Muscle layer of colon (tissue), 2 donors: Measurements from ENCODE around the gene AFAP1L2.

Experiments
- H3K27ac ChIP-seq: one replicate; pipeline ENCODE4 v1.7.0; 2013; ENCODE audit warnings: low read depth, mild to moderate bottlenecking, low read length, moderate library complexity
- H3K27me3 ChIP-seq, 2 donors: one replicate each; pipeline ENCODE4 v1.7.0; 2013; ENCODE audit warnings: low read length in 2 of 2, mild to moderate bottlenecking in 2 of 2; ENCODE audit not compliant: insufficient read depth in 2 of 2, control insufficient read depth in 1 of 2
- H3K36me3 ChIP-seq: one replicate; pipeline ENCODE4 v1.7.0; 2013; ENCODE audit warnings: mild to moderate bottlenecking, low read length; ENCODE audit not compliant: insufficient read depth
- H3K4me1 ChIP-seq: one replicate; pipeline ENCODE4 v1.7.0; 2013; ENCODE audit warnings: mild to moderate bottlenecking, low read length; ENCODE audit not compliant: insufficient read depth
- H3K4me3 ChIP-seq, 2 donors: one replicate each; pipeline ENCODE4 v1.7.0; 2013; ENCODE audit warnings: low read length in 2 of 2, low read depth in 1 of 2, mild to moderate bottlenecking in 1 of 2, moderate library complexity in 1 of 2
- H3K9ac ChIP-seq: one replicate; pipeline ENCODE4 v1.7.0; 2013; ENCODE audit warnings: low read length
- H3K9me3 ChIP-seq: one replicate; pipeline ENCODE4 v1.7.0; 2013; ENCODE audit warnings: mild to moderate bottlenecking, low read length
- donor health status: abdominal sarcoma.
- donor health status: Adenocarcinoma of cecum.

Gene AFAP1L2

GRCh38 chr10:114301951-114302710 lies 102.2 kb downstream of the AFAP1L2 start:
- Histone ChIP-seq H3K4me1 (peaks cover 12% of the 10 kb centered on the region), H3K9me3 (no peaks in the 10 kb centered on the region), H3K4me3 (no peak overlapping the region), H3K9ac (no peak overlapping the region), H3K36me3 (peaks cover 8% of the 10 kb centered on the region), H3K27me3 (no peaks in the 10 kb centered on the region), H3K27ac (no peak overlapping the region)

DNA sequence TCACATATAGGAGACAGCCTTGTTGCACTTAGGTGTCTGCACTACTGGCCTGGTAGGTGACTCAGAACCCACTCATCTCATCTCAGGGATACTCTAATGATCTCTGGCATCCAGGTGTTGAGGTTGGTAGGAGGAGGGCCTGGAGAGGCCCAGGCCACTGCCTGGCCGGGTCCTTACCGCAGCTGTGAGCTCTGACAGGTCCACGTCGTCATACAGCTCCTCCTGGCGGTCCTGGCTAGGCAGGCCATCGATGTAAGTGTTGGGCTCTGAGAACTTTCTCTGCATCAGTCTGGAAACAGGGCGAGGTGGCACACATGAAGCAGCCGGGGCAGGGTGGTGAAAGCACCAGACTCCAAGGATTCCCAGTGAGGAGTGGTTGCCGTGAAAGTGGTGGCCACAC lies 103.1 kb downstream of the AFAP1L2 start:
- Histone ChIP-seq H3K4me1 (peaks cover 12% of the 10 kb centered on the region), H3K9me3 (peaks cover under 1% of the 10 kb centered on the region), H3K27me3 (no peaks in the 10 kb centered on the region), H3K27ac (no peak overlapping the region), H3K36me3 (peaks cover 16% of the 10 kb centered on the region), H3K9ac (no peak overlapping the region), H3K4me3 (no peak overlapping the region)

DNA sequence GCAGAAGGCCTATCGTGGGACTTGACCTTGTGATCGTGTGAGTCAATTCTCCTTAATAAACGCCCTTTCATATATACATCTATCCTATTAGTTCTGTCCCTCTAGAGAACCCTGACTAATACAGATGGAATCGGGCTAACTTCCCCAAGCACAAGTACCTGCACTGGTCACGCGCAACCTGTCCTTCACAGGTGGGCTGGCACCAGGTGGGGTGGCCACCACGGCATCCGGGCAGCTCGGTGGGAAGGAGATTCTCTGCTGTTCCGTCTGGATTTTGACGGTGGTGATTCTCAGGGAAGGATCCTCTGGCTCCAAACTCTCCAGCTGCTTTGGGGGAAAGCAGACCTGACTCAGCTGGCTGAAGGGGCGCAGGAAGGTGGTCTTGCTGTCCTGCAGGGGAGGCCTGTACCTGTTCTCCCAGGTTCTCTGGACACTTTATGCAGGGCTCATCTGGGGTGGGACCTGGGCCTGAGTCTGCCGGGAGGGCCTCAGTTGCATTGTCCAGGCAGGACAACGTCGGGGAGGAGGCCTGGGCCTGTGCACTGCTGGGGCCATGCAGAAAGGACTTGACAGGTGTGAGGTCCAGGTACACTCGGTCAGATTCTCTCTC lies 104.2 kb downstream of the AFAP1L2 start:
- no peak overlapping the region for H3K9ac ChIP-seq
- H3K27ac ChIP-seq, result no peak overlapping the region
- no peak overlapping the region for H3K4me3 ChIP-seq
- H3K4me1 ChIP-seq, result peaks cover 12% of the 10 kb centered on the region
- H3K27me3 ChIP-seq, result no peaks in the 10 kb centered on the region
- H3K36me3 ChIP-seq, result peaks cover 22% of the 10 kb centered on the region
- H3K9me3 ChIP-seq, result peaks cover 11% of the 10 kb centered on the region

GRCh38 chr10:114297136-114297705 lies 107.1 kb downstream of the AFAP1L2 start:
- Histone ChIP-seq H3K36me3 (peaks cover 21% of the 10 kb centered on the region), H3K9ac (no peak overlapping the region), H3K9me3 (peaks cover 13% of the 10 kb centered on the region), H3K4me3 (no peak overlapping the region), H3K27ac (no peak overlapping the region), H3K4me1 (no peaks in the 10 kb centered on the region), H3K27me3 (no peaks in the 10 kb centered on the region)

DNA sequence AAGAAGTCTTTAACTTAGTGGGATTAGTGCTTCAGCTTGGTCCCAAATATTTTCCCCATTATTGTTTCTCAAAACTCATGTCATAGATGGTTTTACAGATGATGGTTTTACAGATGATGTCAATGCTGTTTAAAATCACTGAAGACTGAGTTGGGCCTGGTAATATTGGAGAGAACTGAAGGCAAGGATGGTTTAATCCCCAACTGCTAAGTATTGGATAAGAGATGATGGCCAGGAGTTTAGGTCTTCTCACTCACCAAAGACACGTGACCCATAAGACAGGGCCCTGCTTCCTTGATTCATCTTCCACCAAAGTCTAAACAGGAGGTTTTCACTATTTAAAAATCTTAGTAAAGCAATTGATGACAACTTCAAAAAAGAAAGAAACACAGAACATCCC lies 108.9 kb downstream of the AFAP1L2 start:
- H3K27me3 ChIP-seq, result no peaks in the 10 kb centered on the region
- H3K9me3 ChIP-seq, result peaks cover 13% of the 10 kb centered on the region
- H3K27ac ChIP-seq, result no peak overlapping the region
- no peak overlapping the region for H3K9ac ChIP-seq
- H3K4me3 ChIP-seq, result no peak overlapping the region
- H3K4me1 ChIP-seq, result no peaks in the 10 kb centered on the region
- peaks cover 13% of the 10 kb centered on the region for H3K36me3 ChIP-seq

DNA sequence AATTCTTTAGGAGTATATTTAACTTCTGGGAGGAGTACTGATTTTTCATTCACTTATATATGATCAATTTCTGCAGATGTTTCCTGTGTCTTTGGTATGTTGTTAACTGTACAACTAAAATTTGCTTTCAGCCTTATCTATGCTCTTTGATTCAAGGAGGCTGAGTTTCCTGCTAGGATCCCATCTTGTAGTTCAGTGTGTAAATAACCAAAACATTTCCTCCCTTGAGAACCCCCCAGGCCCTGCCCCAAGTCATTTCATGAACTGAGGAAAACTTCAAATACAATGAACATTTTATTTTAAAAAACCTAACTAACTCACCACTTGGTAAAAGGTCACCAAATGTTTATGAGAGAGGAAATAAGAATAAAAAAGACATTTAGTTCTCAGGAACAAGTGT lies 109.8 kb downstream of the AFAP1L2 start:
- Histone ChIP-seq H3K4me3 (no peak overlapping the region), H3K36me3 (peaks cover 13% of the 10 kb centered on the region), H3K9ac (no peak overlapping the region), H3K27ac (no peak overlapping the region), H3K27me3 (no peaks in the 10 kb centered on the region), H3K9me3 (peaks cover 13% of the 10 kb centered on the region), H3K4me1 (no peaks in the 10 kb centered on the region)

GRCh38 chr10:114293075-114293474 lies 111.2 kb downstream of the AFAP1L2 start:
- H3K9ac ChIP-seq, result no peak overlapping the region
- peaks cover 13% of the 10 kb centered on the region for H3K36me3 ChIP-seq
- no peak overlapping the region for H3K27ac ChIP-seq
- no peaks in the 10 kb centered on the region for H3K4me1 ChIP-seq
- peaks cover 13% of the 10 kb centered on the region for H3K9me3 ChIP-seq
- H3K27me3 ChIP-seq, result no peaks in the 10 kb centered on the region
- no peak overlapping the region for H3K4me3 ChIP-seq

DNA sequence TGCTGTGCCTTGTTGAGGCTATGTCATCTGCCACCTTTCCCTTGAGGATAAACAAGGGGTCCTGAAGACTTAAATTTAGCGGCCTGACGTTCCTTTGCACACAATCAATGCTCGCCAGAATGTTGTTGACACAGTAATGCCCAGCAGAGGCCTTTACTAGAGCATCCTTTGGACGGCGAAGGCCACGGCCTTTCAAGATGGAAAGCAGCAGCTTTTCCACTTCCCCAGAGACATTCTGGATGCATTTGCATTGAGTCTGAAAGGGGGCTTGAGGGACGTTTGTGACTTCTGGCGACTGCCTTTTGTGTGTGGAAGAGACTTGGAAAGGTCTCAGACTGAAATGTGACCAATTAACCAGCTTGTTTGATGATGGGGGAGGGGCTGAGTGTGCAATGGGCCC lies 112.8 kb downstream of the AFAP1L2 start:
- H3K36me3 ChIP-seq, result peaks cover 9% of the 10 kb centered on the region
- no peak overlapping the region for H3K27ac ChIP-seq
- no peaks in the 10 kb centered on the region for H3K27me3 ChIP-seq
- no peak overlapping the region for H3K4me3 ChIP-seq
- H3K9ac ChIP-seq, result no peak overlapping the region
- H3K9me3 ChIP-seq, result peaks cover 13% of the 10 kb centered on the region
- no peaks in the 10 kb centered on the region for H3K4me1 ChIP-seq

DNA sequence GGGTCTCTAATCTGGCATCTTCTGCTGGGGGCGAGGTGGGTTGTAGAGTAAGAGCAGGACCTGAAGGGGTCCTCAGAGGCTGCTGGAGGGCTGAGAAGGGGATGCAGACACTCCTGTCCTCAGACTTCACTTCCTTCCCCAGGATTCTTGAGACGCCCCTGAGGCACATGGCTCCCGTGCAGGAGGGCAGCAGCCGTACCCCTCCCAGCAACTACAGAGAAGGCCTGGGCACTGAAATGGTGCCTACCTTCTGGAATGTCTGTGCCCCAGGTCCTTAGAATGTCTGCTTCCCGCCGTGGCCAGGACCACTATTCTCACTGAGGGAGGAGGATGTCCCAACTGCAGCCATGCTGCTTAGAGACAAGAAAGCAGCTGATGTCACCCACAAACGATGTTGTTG lies 113.2 kb downstream of the AFAP1L2 start:
- Histone ChIP-seq H3K4me1 (no peaks in the 10 kb centered on the region), H3K4me3 (no peak overlapping the region), H3K27me3 (no peaks in the 10 kb centered on the region)

GRCh38 chr10:114290038-114290437 lies 114.3 kb downstream of the AFAP1L2 start:
- Histone ChIP-seq H3K27ac (no peak overlapping the region), H3K9ac (no peak overlapping the region), H3K4me1 (no peaks in the 10 kb centered on the region), H3K36me3 (no peaks in the 10 kb centered on the region), H3K9me3 (peaks cover under 1% of the 10 kb centered on the region), H3K27me3 (no peaks in the 10 kb centered on the region), H3K4me3 (no peak overlapping the region)

More for the DNA sequence above, 113.2 kb downstream of the AFAP1L2 start:
- H3K27ac ChIP-seq, result no peak overlapping the region
- no peak overlapping the region for H3K9ac ChIP-seq
- H3K36me3 ChIP-seq, result peaks cover 5% of the 10 kb centered on the region
- peaks cover 11% of the 10 kb centered on the region for H3K9me3 ChIP-seq

GRCh38 chr10:114289096-114289436 lies 115.2 kb downstream of the AFAP1L2 start:
- no peaks in the 10 kb centered on the region for H3K9me3 ChIP-seq
- H3K27ac ChIP-seq, result no peak overlapping the region

More at GRCh38 chr10:114289096-114289436, 115.2 kb downstream of the AFAP1L2 start:
- Histone ChIP-seq H3K27me3 (no peaks in the 10 kb centered on the region), H3K9ac (no peak overlapping the region), H3K36me3 (no peaks in the 10 kb centered on the region), H3K4me1 (no peaks in the 10 kb centered on the region), H3K4me3 (no peak overlapping the region)
